Superior temporal gyrus (tissue), 1 donor: ENCODE measurements around the gene PASD1.

Experiments
- DNase-seq: peaks from one replicate; pipeline ENCODE4 v3.0.0-alpha.2; 2016; ENCODE audit errors: extremely low spot score

PASD1 gene

GRCh38 chrX:151701531-151701930 is 138.1 kb downstream of the PASD1 start:
- DNase-seq = no peak

GRCh38 chrX:151702026-151702714 is 138.7 kb downstream of the PASD1 start:
- DNase-seq = no peak

GRCh38 chrX:151702741-151703340 is 139.4 kb downstream of the PASD1 start:
- no peak for DNase-seq

- no peak for DNase-seq
Observed at GRCh38 chrX:151703487-151703886, 140.0 kb downstream of the PASD1 start.

GRCh38 chrX:151704041-151704663 is 140.7 kb downstream of the PASD1 start:
- DNase-seq = no peak

GRCh38 chrX:151708821-151709220 is 145.3 kb downstream of the PASD1 start:
- no peak for DNase-seq

GRCh38 chrX:151710457-151710856 is 147.0 kb downstream of the PASD1 start:
- DNase-seq = no peak

GRCh38 chrX:151711154-151711553 is 147.7 kb downstream of the PASD1 start:
- DNase-seq = no peak

- no peak for DNase-seq
Observed at GRCh38 chrX:151711787-151712186, 148.3 kb downstream of the PASD1 start.

GRCh38 chrX:151712253-151712652 is 148.8 kb downstream of the PASD1 start:
- no peak for DNase-seq

- no peak for DNase-seq
Observed at GRCh38 chrX:151713849-151714248, 150.4 kb downstream of the PASD1 start.

- DNase-seq = no peak
Observed at GRCh38 chrX:151714362-151714761, 150.9 kb downstream of the PASD1 start.

- no peak for DNase-seq
Observed at GRCh38 chrX:151715752-151716151, 152.3 kb downstream of the PASD1 start, which contains the start of gene FATE1. Gene FATE1 (plus strand): TSS chrX:151716035. CDS start chrX:151716120, 85 bp downstream.

- no peak for DNase-seq
Observed at GRCh38 chrX:151722241-151722846, 158.9 kb downstream of the PASD1 start.

- no peak for DNase-seq
Observed at GRCh38 chrX:151723156-151723760, 159.8 kb downstream of the PASD1 start.

GRCh38 chrX:151724563-151725337 is 161.3 kb downstream of the PASD1 start:
- DNase-seq = no peak

- DNase-seq = no peak
Observed at GRCh38 chrX:151725338-151725614, 161.8 kb downstream of the PASD1 start.
